Measurements from ENCODE around the gene TNIK. TPM values are rescaled to one million over a fixed set of nuclear protein-coding genes. Genes with fewer than 3 reads are reported as not detected.

TNIK gene
- total RNA-seq, 4 donors from 2014 or later: 32.9 to 52.0 (median 40.2) TPM

- Histone ChIP-seq H3K4me3 (no peak overlapping the region), H3K9me3 (no peaks in the 10 kb centered on the region), H3K36me3 (no peaks in the 10 kb centered on the region), H3K27ac (no peak overlapping the region), H3K27me3 (no peaks in the 10 kb centered on the region), H3K4me1 (no peaks in the 10 kb centered on the region)
- no peak for DNase-seq
- in situ Hi-C loops (cut with MboI; ENCODE audit: low pct_ligation_motif_present in 1 of 4, low pct_unique_long_range_greater_than_20kb in 1 of 4, low sequenced_read_pairs in 3 of 4): no loop called here
- 100% methylated on average over 1 of the region's 1 CpG; no CpG with 5 or more reads in 1 of the 2 donors for WGBS, 2 donors (ENCODE audit: low coverage in 1 of 2)
- TF ChIP-seq POLR2AphosphoS5 (IDR thresholded peaks at IDR 0.05) (no peak), CTCF (IDR thresholded peaks at IDR 0.05) (no peak), POLR2A (IDR thresholded peaks at IDR 0.05) (no peak), EP300 (IDR thresholded peaks at IDR 0.05; ENCODE audit: low read depth) (no peak)
- intact Hi-C loops (cut with DNase I; ENCODE audit: low total_unique reads): no loop called here
Observed at GRCh38 chr3:171497468-171497867, 37.3 kb upstream of the TNIK start.

- TF ChIP-seq EP300 (IDR thresholded peaks at IDR 0.05; ENCODE audit: low read depth) (no peak), POLR2A (IDR thresholded peaks at IDR 0.05) (no peak), POLR2AphosphoS5 (IDR thresholded peaks at IDR 0.05) (no peak), CTCF (IDR thresholded peaks at IDR 0.05) (no peak)
- no peaks in the 10 kb centered on the region for H3K9me3 ChIP-seq
- in situ Hi-C loops (cut with MboI; ENCODE audit: low pct_ligation_motif_present in 1 of 4, low pct_unique_long_range_greater_than_20kb in 1 of 4, low sequenced_read_pairs in 3 of 4): no loop called here
- H3K4me1 ChIP-seq: peaks cover 0 to 12% (median 2%) of the 10 kb centered on the region in 4 donors
- no peak overlapping the region for H3K4me3 ChIP-seq
- no peaks in the 10 kb centered on the region for H3K27me3 ChIP-seq
- H3K27ac ChIP-seq: no peak overlapping the region
- no peaks in the 10 kb centered on the region for H3K36me3 ChIP-seq
- no peak for DNase-seq
- intact Hi-C loops (cut with DNase I; ENCODE audit: low total_unique reads): no loop called here
Observed at GRCh38 chr3:171495413-171495812, 35.2 kb upstream of the TNIK start.

GRCh38 chr3:171494457-171495109 is 34.4 kb upstream of the TNIK start:
- Histone ChIP-seq H3K36me3 (no peaks in the 10 kb centered on the region), H3K9me3 (no peaks in the 10 kb centered on the region), H3K27ac (no peak overlapping the region), H3K4me3 (no peak overlapping the region), H3K4me1 (peaks cover 0 to 12% (median 2%) of the 10 kb centered on the region in 4 donors), H3K27me3 (no peaks in the 10 kb centered on the region)
- in situ Hi-C loops (cut with MboI; ENCODE audit: low pct_ligation_motif_present in 1 of 4, low pct_unique_long_range_greater_than_20kb in 1 of 4, low sequenced_read_pairs in 3 of 4): no loop called here
- 58 to 71% methylated on average over 1 to 4 of the region's 4 CpGs for WGBS, 2 donors (ENCODE audit: low coverage in 1 of 2)
- intact Hi-C loops (cut with DNase I; ENCODE audit: low total_unique reads): no loop called here
- no peak for DNase-seq
- no peak for TF ChIP-seq EP300 (IDR thresholded peaks at IDR 0.05; ENCODE audit: low read depth)
- TF ChIP-seq POLR2AphosphoS5 (IDR thresholded peaks at IDR 0.05): no peak
- no peak for TF ChIP-seq POLR2A (IDR thresholded peaks at IDR 0.05)
- no peak for TF ChIP-seq CTCF (IDR thresholded peaks at IDR 0.05)

GRCh38 chr3:171491361-171491760 is 31.2 kb upstream of the TNIK start:
- WGBS, 2 donors (ENCODE audit: low coverage in 1 of 2): 11 to 33% methylated on average over 2 of the region's 2 CpGs
- H3K4me1 ChIP-seq: peaks cover 0 to 12% (median 2%) of the 10 kb centered on the region in 4 donors
- H3K27ac ChIP-seq: no peak overlapping the region
- no peak for DNase-seq
- peak overlapping the region in 1 of 4 donors; percentile 6 for H3K4me3 ChIP-seq
- H3K36me3 ChIP-seq: no peaks in the 10 kb centered on the region
- in situ Hi-C loops (cut with MboI; ENCODE audit: low pct_ligation_motif_present in 1 of 4, low pct_unique_long_range_greater_than_20kb in 1 of 4, low sequenced_read_pairs in 3 of 4): no loop called here
- TF ChIP-seq POLR2AphosphoS5 (IDR thresholded peaks at IDR 0.05): no peak
- TF ChIP-seq POLR2A (IDR thresholded peaks at IDR 0.05): no peak
- no peak for TF ChIP-seq EP300 (IDR thresholded peaks at IDR 0.05; ENCODE audit: low read depth)
- no peak for TF ChIP-seq CTCF (IDR thresholded peaks at IDR 0.05)
- no peaks in the 10 kb centered on the region for H3K27me3 ChIP-seq
- H3K9me3 ChIP-seq: no peaks in the 10 kb centered on the region
- intact Hi-C loops (cut with DNase I; ENCODE audit: low total_unique reads): no loop called here
